CD4-positive, CD25-positive, alpha-beta regulatory T cell (primary cell): ENCODE measurements around the gene RNGTT. TPM values are rescaled to one million over a fixed set of nuclear protein-coding genes. Genes with fewer than 3 reads are reported as not detected.

ENCODE experiments used
- ATAC-seq, 2 donors: fragments of 150-1000 bp; cut with Tn5 transposase; one replicate each; pipeline ENCODE4 v1.10.0; 2021; ENCODE audit warnings: low read depth in 2 of 2, moderate number of reproducible peaks in 2 of 2, moderate library complexity in 1 of 2
- DNase-seq, 3 donors: peaks; one replicate each; pipeline versions ENCODE4 v3.0.0 to v3.0.0-alpha.2; 2012 to 2022; ENCODE audit warnings: mixed read lengths in 1 of 3
- H3K27ac ChIP-seq: one replicate; pipeline ENCODE4 v1.7.0; 2013; ENCODE audit warnings: mild to moderate bottlenecking, low read length; ENCODE audit not compliant: insufficient read depth, poor library complexity, severe bottlenecking
- H3K27me3 ChIP-seq: one replicate; pipeline ENCODE4 v1.7.0; 2013; ENCODE audit warnings: low read length; ENCODE audit not compliant: control insufficient read depth, insufficient read depth
- H3K36me3 ChIP-seq: one replicate; pipeline ENCODE4 v1.7.0; 2013; ENCODE audit warnings: mild to moderate bottlenecking, low read length, moderate library complexity; ENCODE audit not compliant: control insufficient read depth, insufficient read depth
- H3K4me1 ChIP-seq: 2 replicates; pipeline ENCODE4 v1.7.0; 2013; ENCODE audit warnings: mild to moderate bottlenecking, low read length; ENCODE audit not compliant: insufficient read depth, control insufficient read depth, poor library complexity, severe bottlenecking
- H3K4me3 ChIP-seq: one replicate; pipeline ENCODE4 v1.7.0; 2013; ENCODE audit warnings: low read depth, mild to moderate bottlenecking, low read length, moderate library complexity
- H3K9me3 ChIP-seq, 2 experiments: 1 replicate in 1 of 2; 2 replicates in 1 of 2; pipeline ENCODE4 v1.7.0; 2013; ENCODE audit warnings: low read length in 2 of 2, mild to moderate bottlenecking in 1 of 2, moderate library complexity in 1 of 2; ENCODE audit not compliant: control insufficient read depth in 2 of 2
- H3K27ac Mint-ChIP-seq, 3 donors: one replicate each; pipeline ENCODE4 v1.8.0; 2020 to 2022; ENCODE audit warnings: mild to moderate bottlenecking in 3 of 3, mixed read lengths in 3 of 3, moderate library complexity in 2 of 3
- H3K27me3 Mint-ChIP-seq: one replicate; pipeline ENCODE4 v1.8.0; 2022; ENCODE audit warnings: mild to moderate bottlenecking, mixed read lengths
- H3K36me3 Mint-ChIP-seq: one replicate; pipeline ENCODE4 v1.8.0; 2020; ENCODE audit warnings: mixed read lengths
- H3K4me1 Mint-ChIP-seq, 4 donors: one replicate each; pipeline ENCODE4 v1.8.0; 2020 to 2022; ENCODE audit warnings: mixed read lengths in 4 of 4, mild to moderate bottlenecking in 1 of 4
- H3K4me3 Mint-ChIP-seq, 4 donors: one replicate each; pipeline ENCODE4 v1.8.0; 2020 to 2022; ENCODE audit warnings: mild to moderate bottlenecking in 4 of 4, mixed read lengths in 4 of 4, moderate library complexity in 3 of 4
- H3K9me3 Mint-ChIP-seq, 7 donors: one replicate each; pipeline ENCODE4 v1.8.0; 2020 to 2022; ENCODE audit warnings: mixed read lengths in 7 of 7, mild to moderate bottlenecking in 3 of 7, moderate library complexity in 2 of 7
- polyA plus RNA-seq, 4 donors: library from polyadenylated mRNA; unstranded; fragments of 300-500 nt; fragmentation: Illumina TruSeq; gene quantifications; one replicate each; pipeline ENCODE4 v1.2.3, GENCODE V29; 2021
- total RNA-seq: library from RNA; stranded (reverse); gene quantifications from one replicate; pipeline ENCODE4 v1.2.3, GENCODE V29; 2022

The RNGTT gene
- total and polyA plus RNA-seq, 5 donors from 2014 or later = 14.8 to 22.5 (median 21.8) TPM

DNA sequence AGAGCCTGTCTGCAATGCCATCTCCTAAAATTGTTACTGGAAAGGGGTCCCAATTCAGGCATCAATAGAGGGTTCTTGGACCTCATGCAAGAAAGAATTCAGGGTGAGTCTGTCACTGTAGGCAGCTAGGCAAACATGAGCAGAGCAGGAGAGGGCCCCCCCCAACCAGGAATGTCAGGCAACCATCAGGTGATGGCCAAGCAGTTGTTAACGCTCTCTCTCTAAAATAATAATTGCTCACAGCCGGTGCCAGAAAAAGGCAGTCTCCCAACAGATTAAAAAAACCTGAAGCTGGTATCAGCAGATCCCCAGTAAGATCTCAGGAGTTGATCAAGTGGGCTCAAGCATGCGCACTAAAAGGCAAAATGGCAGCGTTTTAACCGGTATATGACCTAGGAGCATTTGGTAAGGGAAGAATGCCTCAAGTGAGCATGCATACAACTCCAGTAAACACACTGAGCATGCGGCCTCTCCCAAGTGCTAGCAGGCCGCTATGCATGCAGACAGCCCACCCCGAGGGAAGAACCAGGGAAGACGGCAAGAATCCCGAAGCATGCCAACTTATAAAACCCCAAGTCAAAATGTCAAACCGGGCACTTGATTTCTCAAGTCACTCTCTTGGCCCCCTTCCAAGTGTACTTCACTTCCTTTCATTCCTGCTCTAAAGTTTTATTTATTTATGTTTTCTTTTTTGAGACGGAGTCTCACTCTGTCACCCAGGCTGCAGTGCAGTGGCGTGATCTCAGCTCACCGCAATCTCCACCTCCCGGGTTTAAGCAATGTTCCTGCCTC, 44.0 kb upstream of the RNGTT start:
- H3K27ac Mint-ChIP-seq = no peak overlapping the region
- H3K9me3 Mint-ChIP-seq = peaks cover 0 to 1% (median 0%) of the 10 kb centered on the region in 7 donors
- DNase-seq = no peak
- Histone ChIP-seq H3K36me3 (no peaks in the 10 kb centered on the region), H3K4me3 (no peak overlapping the region), H3K4me1 (no peaks in the 10 kb centered on the region), H3K27me3 (no peaks in the 10 kb centered on the region), H3K9me3 (no peaks in the 10 kb centered on the region), H3K27ac (no peak overlapping the region)
- peaks cover 0 to 6% (median 3%) of the 10 kb centered on the region in 4 donors for H3K4me1 Mint-ChIP-seq
- H3K4me3 Mint-ChIP-seq = no peak overlapping the region
- peaks cover 17% of the 10 kb centered on the region for H3K27me3 Mint-ChIP-seq
- no peaks in the 10 kb centered on the region for H3K36me3 Mint-ChIP-seq
- ATAC-seq = no peak

GRCh38 chr6:89002523-89002922, 39.1 kb upstream of the RNGTT start:
- Mint-ChIP-seq H3K27me3 (peaks cover 19% of the 10 kb centered on the region), H3K9me3 (peaks cover 0 to 1% (median 0%) of the 10 kb centered on the region in 7 donors), H3K4me3 (no peak overlapping the region), H3K27ac (no peak overlapping the region), H3K36me3 (no peaks in the 10 kb centered on the region), H3K4me1 (peaks cover 0 to 1% (median 0%) of the 10 kb centered on the region in 4 donors)
- ATAC-seq (no peak), DNase-seq (no peak)
- H3K4me1 ChIP-seq = no peaks in the 10 kb centered on the region
- no peaks in the 10 kb centered on the region for H3K9me3 ChIP-seq
- H3K36me3 ChIP-seq = no peaks in the 10 kb centered on the region
- H3K4me3 ChIP-seq = no peak overlapping the region
- no peak overlapping the region for H3K27ac ChIP-seq
- no peaks in the 10 kb centered on the region for H3K27me3 ChIP-seq

GRCh38 chr6:88997327-88997726, 33.9 kb upstream of the RNGTT start:
- no peaks in the 10 kb centered on the region for H3K4me1 ChIP-seq
- H3K27me3 ChIP-seq = no peaks in the 10 kb centered on the region
- no peak overlapping the region for H3K27ac ChIP-seq
- no peaks in the 10 kb centered on the region for H3K9me3 Mint-ChIP-seq
- H3K4me3 Mint-ChIP-seq = no peak overlapping the region
- H3K27ac Mint-ChIP-seq = no peak overlapping the region
- H3K4me1 Mint-ChIP-seq = peaks cover 0 to 2% (median 0%) of the 10 kb centered on the region in 4 donors
- peaks cover 14% of the 10 kb centered on the region for H3K27me3 Mint-ChIP-seq
- H3K4me3 ChIP-seq = no peak overlapping the region
- no peaks in the 10 kb centered on the region for H3K36me3 ChIP-seq
- no peaks in the 10 kb centered on the region for H3K9me3 ChIP-seq
- H3K36me3 Mint-ChIP-seq = no peaks in the 10 kb centered on the region
- DNase-seq (no peak), ATAC-seq (no peak)

GRCh38 chr6:88992741-88993552, 29.5 kb upstream of the RNGTT start:
- H3K4me3 ChIP-seq = no peak overlapping the region
- no peaks in the 10 kb centered on the region for H3K9me3 ChIP-seq
- no peak overlapping the region for H3K27ac Mint-ChIP-seq
- no peaks in the 10 kb centered on the region for H3K4me1 ChIP-seq
- DNase-seq (no peak), ATAC-seq (no peak)
- no peaks in the 10 kb centered on the region for H3K27me3 ChIP-seq
- no peak overlapping the region for H3K4me3 Mint-ChIP-seq
- H3K36me3 Mint-ChIP-seq = no peaks in the 10 kb centered on the region
- H3K4me1 Mint-ChIP-seq = peaks cover 0 to 2% (median 0%) of the 10 kb centered on the region in 4 donors
- no peaks in the 10 kb centered on the region for H3K36me3 ChIP-seq
- no peaks in the 10 kb centered on the region for H3K9me3 Mint-ChIP-seq
- H3K27ac ChIP-seq = no peak overlapping the region
- H3K27me3 Mint-ChIP-seq = peaks cover 6% of the 10 kb centered on the region

DNA sequence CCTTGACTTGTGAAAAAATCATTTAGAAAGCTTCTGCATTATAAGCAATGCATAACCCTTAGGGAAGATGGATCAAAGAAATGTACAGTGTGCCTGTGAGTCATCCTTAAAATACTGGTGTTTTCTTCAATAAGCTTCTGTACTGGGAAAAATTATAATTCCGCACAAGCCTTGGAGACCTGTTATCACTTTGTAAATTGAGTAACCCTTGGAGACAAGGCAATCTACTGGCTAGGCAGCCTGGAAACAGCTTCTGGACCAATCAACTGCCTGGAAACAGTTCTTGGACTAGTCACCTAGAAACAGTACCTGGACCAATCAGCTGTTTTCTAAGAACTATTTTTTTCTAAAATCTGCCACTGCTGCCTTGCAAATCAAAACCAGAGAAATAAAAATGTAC, 25.8 kb upstream of the RNGTT start:
- ATAC-seq = no peak
- Histone ChIP-seq H3K27ac (no peak overlapping the region), H3K4me1 (no peaks in the 10 kb centered on the region), H3K9me3 (no peaks in the 10 kb centered on the region), H3K36me3 (no peaks in the 10 kb centered on the region), H3K4me3 (no peak overlapping the region), H3K27me3 (no peaks in the 10 kb centered on the region)
- Mint-ChIP-seq H3K4me3 (no peak overlapping the region), H3K27me3 (no peaks in the 10 kb centered on the region), H3K36me3 (no peaks in the 10 kb centered on the region), H3K9me3 (no peaks in the 10 kb centered on the region), H3K4me1 (peaks cover 0 to 2% (median 0%) of the 10 kb centered on the region in 4 donors), H3K27ac (no peak overlapping the region)
- no peak for DNase-seq

DNA sequence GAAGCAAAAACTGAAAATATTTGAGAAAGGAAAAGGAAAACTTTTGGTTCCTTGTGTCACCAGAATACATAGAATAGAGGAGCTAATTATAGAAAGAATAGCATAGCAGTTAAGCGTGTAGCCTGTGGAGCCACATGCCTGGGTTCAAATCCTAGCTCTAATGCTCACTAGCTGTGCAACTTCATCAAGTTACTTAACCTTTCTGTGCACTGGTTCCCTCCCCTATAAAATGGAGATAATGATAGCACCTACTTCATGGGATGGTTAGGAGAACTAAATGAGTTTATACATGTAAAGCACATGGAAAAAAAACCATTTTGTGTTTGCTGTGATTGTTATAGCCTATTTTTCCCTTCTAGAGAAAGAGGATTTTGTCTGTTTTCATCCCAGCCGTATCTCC, 24.5 kb upstream of the RNGTT start:
- Histone ChIP-seq H3K27me3 (no peaks in the 10 kb centered on the region), H3K9me3 (no peaks in the 10 kb centered on the region), H3K36me3 (no peaks in the 10 kb centered on the region), H3K27ac (no peak overlapping the region), H3K4me3 (no peak overlapping the region), H3K4me1 (peaks cover under 1% of the 10 kb centered on the region)
- Mint-ChIP-seq H3K36me3 (no peaks in the 10 kb centered on the region), H3K27me3 (no peaks in the 10 kb centered on the region), H3K27ac (no peak overlapping the region), H3K4me3 (no peak overlapping the region), H3K4me1 (no peaks in the 10 kb centered on the region), H3K9me3 (no peaks in the 10 kb centered on the region)
- DNase-seq (no peak), ATAC-seq (no peak)

GRCh38 chr6:88985901-88986300, 22.5 kb upstream of the RNGTT start:
- Histone ChIP-seq H3K4me3 (no peak overlapping the region), H3K9me3 (no peaks in the 10 kb centered on the region), H3K4me1 (peaks cover 3% of the 10 kb centered on the region), H3K27me3 (peaks cover 3% of the 10 kb centered on the region), H3K36me3 (no peaks in the 10 kb centered on the region), H3K27ac (no peak overlapping the region)
- DNase-seq (no peak), ATAC-seq (no peak)
- no peaks in the 10 kb centered on the region for H3K36me3 Mint-ChIP-seq
- H3K9me3 Mint-ChIP-seq = no peaks in the 10 kb centered on the region
- H3K27me3 Mint-ChIP-seq = peaks cover 5% of the 10 kb centered on the region
- no peaks in the 10 kb centered on the region for H3K4me1 Mint-ChIP-seq
- H3K27ac Mint-ChIP-seq = no peak overlapping the region
- H3K4me3 Mint-ChIP-seq = no peak overlapping the region
